GM23338 (cell line): ENCODE measurements around the gene DLG2. TPM values are rescaled to one million over a fixed set of nuclear protein-coding genes. Genes with fewer than 3 reads are reported as not detected.

ENCODE experiments used
- ATAC-seq: fragments of 200-7000 bp; cut with Tn5 transposase; 3 replicates; pipeline ENCODE4 v1.9.1; 2020
- DNase-seq: peaks from one replicate; pipeline ENCODE4 v3.0.0-alpha.2; 2015; ENCODE audit warnings: low spot score
- H2AFZ ChIP-seq: fragments of 200-600 bp; sonication (generic); 2 replicates; pipeline ENCODE4 v1.8.0; 2016; ENCODE audit warnings: antibody characterized with exemption, mild to moderate bottlenecking, moderate library complexity
- H3F3A ChIP-seq: fragments of 200-600 bp; sonication (generic); replicated peaks from 2 replicates; pipeline ENCODE4 v1.8.0; 2017; ENCODE audit warnings: antibody characterized with exemption, mixed run types, low read depth
- H3K27ac ChIP-seq: fragments of 200-600 bp; sonication (generic); 2 replicates; pipeline ENCODE4 v1.6.1; 2016; ENCODE audit warnings: low read depth
- H3K27me3 ChIP-seq: fragments of 200-600 bp; sonication (generic); 2 replicates; pipeline ENCODE4 v1.8.0; 2016; ENCODE audit warnings: mild to moderate bottlenecking, mixed run types, moderate library complexity; ENCODE audit not compliant: insufficient read depth
- H3K36me3 ChIP-seq: fragments of 200-600 bp; sonication (generic); 2 replicates; pipeline ENCODE4 v1.8.0; 2016; ENCODE audit warnings: mild to moderate bottlenecking; ENCODE audit not compliant: insufficient read depth
- H3K4me1 ChIP-seq: fragments of 200-600 bp; sonication (generic); 2 replicates; pipeline ENCODE4 v1.8.0; 2016; ENCODE audit warnings: mild to moderate bottlenecking, moderate library complexity; ENCODE audit not compliant: insufficient read depth
- H3K4me2 ChIP-seq: fragments of 200-600 bp; sonication (generic); 2 replicates; pipeline ENCODE4 v1.7.1; 2017; ENCODE audit warnings: mixed run types
- H3K4me3 ChIP-seq: fragments of 200-600 bp; sonication (generic); 2 replicates; pipeline ENCODE4 v1.6.1; 2016; ENCODE audit warnings: mixed run types
- H3K79me2 ChIP-seq: fragments of 200-600 bp; sonication (generic); replicated peaks from 2 replicates; pipeline ENCODE4 v1.8.0; 2017; ENCODE audit warnings: mild to moderate bottlenecking; ENCODE audit not compliant: insufficient read depth
- H3K9me2 ChIP-seq: fragments of 200-600 bp; sonication (generic); 2 replicates; pipeline ENCODE4 v1.8.0; 2017; ENCODE audit not compliant: insufficient read depth
- H4K20me1 ChIP-seq: fragments of 200-600 bp; sonication (generic); replicated peaks from 2 replicates; pipeline ENCODE4 v1.8.0; 2017; ENCODE audit warnings: mild to moderate bottlenecking; ENCODE audit not compliant: insufficient read depth
- H3K27ac Mint-ChIP-seq: 2 replicates; pipeline ENCODE4 v1.8.0; 2020; ENCODE audit warnings: inconsistent platforms, mild to moderate bottlenecking, moderate library complexity, mixed read lengths
- H3K27me3 Mint-ChIP-seq: 3 replicates; pipeline ENCODE4 v1.8.0; 2022; ENCODE audit warnings: low read depth, mild to moderate bottlenecking, moderate library complexity, mixed read lengths, inconsistent platforms; ENCODE audit not compliant: insufficient read depth, poor library complexity
- H3K36me3 Mint-ChIP-seq: 3 replicates; pipeline ENCODE4 v1.8.0; 2021; ENCODE audit warnings: low read depth, mild to moderate bottlenecking, inconsistent platforms, moderate library complexity, mixed read lengths
- H3K4me1 Mint-ChIP-seq: 3 replicates; pipeline ENCODE4 v1.8.0; 2020; ENCODE audit warnings: mild to moderate bottlenecking, inconsistent platforms, mixed read lengths
- H3K4me3 Mint-ChIP-seq: 3 replicates; pipeline ENCODE4 v1.8.0; 2021; ENCODE audit warnings: moderate library complexity, mild to moderate bottlenecking, inconsistent platforms, mixed read lengths
- H3K9me3 Mint-ChIP-seq: 3 replicates; pipeline ENCODE4 v1.8.0; 2020; ENCODE audit warnings: moderate library complexity, mild to moderate bottlenecking, inconsistent platforms, mixed read lengths
- CREB1 ChIP-seq: fragments of 250-450 bp; sonication (Bioruptor Pico); IDR thresholded peaks from 2 replicates; pipeline ENCODE4 v1.5.0; 2020; ENCODE audit warnings: low read depth, mild to moderate bottlenecking, moderate library complexity
- ETS1 ChIP-seq: IDR thresholded peaks from 2 replicates; pipeline ENCODE4 v1.6.1; 2016; ENCODE audit warnings: antibody characterized with exemption
- EZH2 ChIP-seq: fragments of 200-600 bp; sonication (generic); IDR thresholded peaks from one replicate; pipeline ENCODE4 v1.8.0; 2017; ENCODE audit warnings: antibody characterized with exemption, mild to moderate bottlenecking, low read depth; ENCODE audit not compliant: unreplicated experiment
- EZH2phosphoT487 ChIP-seq: fragments of 200-600 bp; sonication (generic); IDR thresholded peaks from one replicate; pipeline ENCODE4 v1.8.1; 2018; ENCODE audit warnings: antibody characterized with exemption; ENCODE audit not compliant: unreplicated experiment
- JUNB ChIP-seq: IDR thresholded peaks from one replicate; pipeline ENCODE4 v1.6.1; 2016; ENCODE audit warnings: antibody characterized with exemption; ENCODE audit not compliant: unreplicated experiment
- NANOG ChIP-seq: IDR thresholded peaks from 2 replicates; pipeline ENCODE4 v1.6.1; 2016; ENCODE audit warnings: antibody characterized with exemption, borderline replicate concordance
- POLR2AphosphoS5 ChIP-seq: IDR thresholded peaks from 2 replicates; pipeline ENCODE4 v1.6.1; 2016; ENCODE audit warnings: antibody characterized with exemption, low read depth
- REST ChIP-seq: IDR thresholded peaks from one replicate; pipeline ENCODE4 v1.6.1; 2018; ENCODE audit warnings: antibody characterized with exemption; ENCODE audit not compliant: unreplicated experiment
- STAT1 ChIP-seq: IDR thresholded peaks from one replicate; pipeline ENCODE4 v1.6.1; 2016; ENCODE audit warnings: antibody characterized with exemption; ENCODE audit not compliant: unreplicated experiment
- ZNF114 ChIP-seq: fragments of 250-450 bp; sonication (Bioruptor Pico); IDR thresholded peaks from 2 replicates; pipeline ENCODE4 v1.5.0; 2020; ENCODE audit warnings: mild to moderate bottlenecking, moderate library complexity
- ZNF331 ChIP-seq: fragments of 250-450 bp; sonication (Bioruptor Pico); IDR thresholded peaks from 2 replicates; pipeline ENCODE4 v1.5.0; 2020; ENCODE audit warnings: low read depth, mild to moderate bottlenecking, moderate library complexity
- polyA plus RNA-seq: library from polyadenylated mRNA; unstranded; fragments of >200 nt; fragmentation: Nextera tagmentation; extraction: Ambion mirVana; gene quantifications from 2 replicates; pipeline ENCODE4 v1.2.1, GENCODE V29; 2016
- total RNA-seq: library from RNA; depleted of rRNA; stranded (reverse); fragments of >200 nt; shearing (Covaris generic); gene quantifications from 2 replicates; pipeline ENCODE4 v1.2.3, GENCODE V29; 2014
- TF ChIP-seq, protein P1 (sequence below), 2 experiments: fragments of 200-600 bp in 1 of 2; sonication (generic) in 1 of 2; conservative IDR thresholded peaks; 2 replicates each; pipeline versions ENCODE4 v1.5.1 to v1.6.1; 2016 to 2017; ENCODE audit warnings: antibody characterized with exemption in 2 of 2, low read depth in 2 of 2, mild to moderate bottlenecking in 2 of 2, moderate library complexity in 1 of 2
- TF ChIP-seq, protein P2 (sequence below): fragments of 250-450 bp; sonication (Bioruptor Pico); IDR thresholded peaks from 2 replicates; pipeline ENCODE4 v1.5.0; 2020; ENCODE audit warnings: mild to moderate bottlenecking, moderate library complexity

Gene DLG2
- total and polyA plus RNA-seq, 2 experiments from 2014 or later: 19.8 to 21.5 TPM

DNA sequence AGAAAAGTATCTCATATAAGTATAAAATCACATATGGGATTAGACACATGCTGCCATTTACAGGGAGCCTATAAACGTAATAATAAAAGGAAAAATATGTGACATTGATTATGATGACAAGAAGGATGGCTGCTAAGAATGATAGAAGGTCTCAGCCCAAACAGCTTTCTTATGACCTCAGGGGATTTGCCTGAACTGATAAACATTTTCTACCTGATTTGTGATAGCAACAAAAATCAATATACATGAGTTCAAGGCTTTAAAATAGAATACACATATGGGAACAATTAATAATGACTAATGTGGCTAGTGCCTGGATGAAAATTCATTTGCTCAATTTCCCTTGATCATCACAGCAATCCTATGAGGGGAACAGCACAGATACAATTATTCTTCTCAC lies 1704.2 kb downstream of the DLG2 start:
- no peak for DNase-seq

More for the DNA sequence above, 1704.2 kb downstream of the DLG2 start:
- Histone ChIP-seq H3K79me2 (no peaks in the 10 kb centered on the region), H3F3A (no peaks in the 10 kb centered on the region), H3K9me2 (no peaks in the 10 kb centered on the region), H3K27ac (no peak overlapping the region), H3K27me3 (no peaks in the 10 kb centered on the region), H3K4me3 (no peak overlapping the region), H3K4me2 (no peak overlapping the region), H3K4me1 (no peaks in the 10 kb centered on the region), H4K20me1 (no peaks in the 10 kb centered on the region), H3K36me3 (no peaks in the 10 kb centered on the region), H2AFZ (no peak overlapping the region)
- Mint-ChIP-seq H3K27ac (no peak overlapping the region), H3K27me3 (no peaks in the 10 kb centered on the region), H3K9me3 (no peaks in the 10 kb centered on the region), H3K36me3 (no peaks in the 10 kb centered on the region), H3K4me3 (no peak overlapping the region), H3K4me1 (peaks cover 6% of the 10 kb centered on the region)
- ATAC-seq: no peak
- no peak for TF ChIP-seq REST
- TF ChIP-seq EZH2phosphoT487: no peak
- TF ChIP-seq POLR2AphosphoS5: no peak
- TF ChIP-seq, protein P1, sequence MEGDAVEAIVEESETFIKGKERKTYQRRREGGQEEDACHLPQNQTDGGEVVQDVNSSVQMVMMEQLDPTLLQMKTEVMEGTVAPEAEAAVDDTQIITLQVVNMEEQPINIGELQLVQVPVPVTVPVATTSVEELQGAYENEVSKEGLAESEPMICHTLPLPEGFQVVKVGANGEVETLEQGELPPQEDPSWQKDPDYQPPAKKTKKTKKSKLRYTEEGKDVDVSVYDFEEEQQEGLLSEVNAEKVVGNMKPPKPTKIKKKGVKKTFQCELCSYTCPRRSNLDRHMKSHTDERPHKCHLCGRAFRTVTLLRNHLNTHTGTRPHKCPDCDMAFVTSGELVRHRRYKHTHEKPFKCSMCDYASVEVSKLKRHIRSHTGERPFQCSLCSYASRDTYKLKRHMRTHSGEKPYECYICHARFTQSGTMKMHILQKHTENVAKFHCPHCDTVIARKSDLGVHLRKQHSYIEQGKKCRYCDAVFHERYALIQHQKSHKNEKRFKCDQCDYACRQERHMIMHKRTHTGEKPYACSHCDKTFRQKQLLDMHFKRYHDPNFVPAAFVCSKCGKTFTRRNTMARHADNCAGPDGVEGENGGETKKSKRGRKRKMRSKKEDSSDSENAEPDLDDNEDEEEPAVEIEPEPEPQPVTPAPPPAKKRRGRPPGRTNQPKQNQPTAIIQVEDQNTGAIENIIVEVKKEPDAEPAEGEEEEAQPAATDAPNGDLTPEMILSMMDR (conservative IDR thresholded peaks at IDR 0.05; ENCODE audit: low read depth in 2 of 2): no peak
- no peak for TF ChIP-seq NANOG
- TF ChIP-seq ZNF331 (CRISPR knock-in tag): no peak
- no peak for TF ChIP-seq ETS1
- TF ChIP-seq STAT1: no peak
- no peak for TF ChIP-seq CREB1 (CRISPR knock-in tag)
- no peak for TF ChIP-seq JUNB
- no peak for TF ChIP-seq ZNF114 (CRISPR knock-in tag)
- TF ChIP-seq EZH2: no peak
- TF ChIP-seq, protein P2, sequence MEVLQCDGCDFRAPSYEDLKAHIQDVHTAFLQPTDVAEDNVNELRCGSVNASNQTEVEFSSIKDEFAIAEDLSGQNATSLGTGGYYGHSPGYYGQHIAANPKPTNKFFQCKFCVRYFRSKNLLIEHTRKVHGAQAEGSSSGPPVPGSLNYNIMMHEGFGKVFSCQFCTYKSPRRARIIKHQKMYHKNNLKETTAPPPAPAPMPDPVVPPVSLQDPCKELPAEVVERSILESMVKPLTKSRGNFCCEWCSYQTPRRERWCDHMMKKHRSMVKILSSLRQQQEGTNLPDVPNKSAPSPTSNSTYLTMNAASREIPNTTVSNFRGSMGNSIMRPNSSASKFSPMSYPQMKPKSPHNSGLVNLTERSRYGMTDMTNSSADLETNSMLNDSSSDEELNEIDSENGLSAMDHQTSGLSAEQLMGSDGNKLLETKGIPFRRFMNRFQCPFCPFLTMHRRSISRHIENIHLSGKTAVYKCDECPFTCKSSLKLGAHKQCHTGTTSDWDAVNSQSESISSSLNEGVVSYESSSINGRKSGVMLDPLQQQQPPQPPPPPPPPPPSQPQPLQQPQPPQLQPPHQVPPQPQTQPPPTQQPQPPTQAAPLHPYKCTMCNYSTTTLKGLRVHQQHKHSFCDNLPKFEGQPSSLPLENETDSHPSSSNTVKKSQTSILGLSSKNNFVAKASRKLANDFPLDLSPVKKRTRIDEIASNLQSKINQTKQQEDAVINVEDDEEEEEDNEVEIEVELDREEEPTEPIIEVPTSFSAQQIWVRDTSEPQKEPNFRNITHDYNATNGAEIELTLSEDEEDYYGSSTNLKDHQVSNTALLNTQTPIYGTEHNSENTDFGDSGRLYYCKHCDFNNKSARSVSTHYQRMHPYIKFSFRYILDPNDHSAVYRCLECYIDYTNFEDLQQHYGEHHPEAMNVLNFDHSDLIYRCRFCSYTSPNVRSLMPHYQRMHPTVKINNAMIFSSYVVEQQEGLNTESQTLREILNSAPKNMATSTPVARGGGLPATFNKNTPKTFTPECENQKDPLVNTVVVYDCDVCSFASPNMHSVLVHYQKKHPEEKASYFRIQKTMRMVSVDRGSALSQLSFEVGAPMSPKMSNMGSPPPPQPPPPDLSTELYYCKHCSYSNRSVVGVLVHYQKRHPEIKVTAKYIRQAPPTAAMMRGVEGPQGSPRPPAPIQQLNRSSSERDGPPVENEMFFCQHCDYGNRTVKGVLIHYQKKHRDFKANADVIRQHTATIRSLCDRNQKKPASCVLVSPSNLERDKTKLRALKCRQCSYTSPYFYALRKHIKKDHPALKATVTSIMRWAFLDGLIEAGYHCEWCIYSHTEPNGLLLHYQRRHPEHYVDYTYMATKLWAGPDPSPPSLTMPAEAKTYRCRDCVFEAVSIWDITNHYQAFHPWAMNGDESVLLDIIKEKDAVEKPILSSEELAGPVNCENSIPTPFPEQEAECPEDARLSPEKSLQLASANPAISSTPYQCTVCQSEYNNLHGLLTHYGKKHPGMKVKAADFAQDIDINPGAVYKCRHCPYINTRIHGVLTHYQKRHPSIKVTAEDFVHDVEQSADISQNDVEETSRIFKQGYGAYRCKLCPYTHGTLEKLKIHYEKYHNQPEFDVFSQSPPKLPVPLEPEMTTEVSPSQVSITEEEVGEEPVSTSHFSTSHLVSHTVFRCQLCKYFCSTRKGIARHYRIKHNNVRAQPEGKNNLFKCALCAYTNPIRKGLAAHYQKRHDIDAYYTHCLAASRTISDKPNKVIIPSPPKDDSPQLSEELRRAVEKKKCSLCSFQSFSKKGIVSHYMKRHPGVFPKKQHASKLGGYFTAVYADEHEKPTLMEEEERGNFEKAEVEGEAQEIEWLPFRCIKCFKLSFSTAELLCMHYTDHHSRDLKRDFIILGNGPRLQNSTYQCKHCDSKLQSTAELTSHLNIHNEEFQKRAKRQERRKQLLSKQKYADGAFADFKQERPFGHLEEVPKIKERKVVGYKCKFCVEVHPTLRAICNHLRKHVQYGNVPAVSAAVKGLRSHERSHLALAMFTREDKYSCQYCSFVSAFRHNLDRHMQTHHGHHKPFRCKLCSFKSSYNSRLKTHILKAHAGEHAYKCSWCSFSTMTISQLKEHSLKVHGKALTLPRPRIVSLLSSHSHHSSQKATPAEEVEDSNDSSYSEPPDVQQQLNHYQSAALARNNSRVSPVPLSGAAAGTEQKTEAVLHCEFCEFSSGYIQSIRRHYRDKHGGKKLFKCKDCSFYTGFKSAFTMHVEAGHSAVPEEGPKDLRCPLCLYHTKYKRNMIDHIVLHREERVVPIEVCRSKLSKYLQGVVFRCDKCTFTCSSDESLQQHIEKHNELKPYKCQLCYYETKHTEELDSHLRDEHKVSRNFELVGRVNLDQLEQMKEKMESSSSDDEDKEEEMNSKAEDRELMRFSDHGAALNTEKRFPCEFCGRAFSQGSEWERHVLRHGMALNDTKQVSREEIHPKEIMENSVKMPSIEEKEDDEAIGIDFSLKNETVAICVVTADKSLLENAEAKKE (CRISPR knock-in tag): no peak
